Subcutaneous adipose tissue (tissue), 4 donors: Measurements from ENCODE around the gene COL20A1. TPM values are rescaled to one million over a fixed set of nuclear protein-coding genes. Genes with fewer than 3 reads are reported as not detected.

ENCODE experiments used
- CTCF ChIP-seq: fragments of 450-650 bp; IDR thresholded peaks from one replicate; pipeline ENCODE4 v1.5.1; 2016; ENCODE audit warnings: low read depth, mild to moderate bottlenecking, control low read depth, antibody characterized with exemption, moderate library complexity
- total RNA-seq, 4 donors: library from RNA; depleted of rRNA; stranded (reverse); fragments of >200 nt; gene quantifications; one replicate each; pipeline ENCODE4 v1.1.0, GENCODE V29; 2016

The COL20A1 gene
- total RNA-seq, 4 donors from 2014 or later: not detected

- no peak for TF ChIP-seq CTCF
Measured at GRCh38 chr20:63318391-63319163, 25.6 kb downstream of the COL20A1 start.

- no peak for TF ChIP-seq CTCF
Measured at GRCh38 chr20:63319164-63320040, 26.4 kb downstream of the COL20A1 start.

- TF ChIP-seq CTCF: no peak
Measured at GRCh38 chr20:63320041-63320511, 27.1 kb downstream of the COL20A1 start.

GRCh38 chr20:63320616-63321147, 27.7 kb downstream of the COL20A1 start:
- TF ChIP-seq CTCF: no peak

GRCh38 chr20:63321148-63321831, 28.3 kb downstream of the COL20A1 start:
- no peak for TF ChIP-seq CTCF

GRCh38 chr20:63322146-63322932, 29.4 kb downstream of the COL20A1 start:
- TF ChIP-seq CTCF: no peak
